Measurements from ENCODE around the gene SLC15A5.

DNA sequence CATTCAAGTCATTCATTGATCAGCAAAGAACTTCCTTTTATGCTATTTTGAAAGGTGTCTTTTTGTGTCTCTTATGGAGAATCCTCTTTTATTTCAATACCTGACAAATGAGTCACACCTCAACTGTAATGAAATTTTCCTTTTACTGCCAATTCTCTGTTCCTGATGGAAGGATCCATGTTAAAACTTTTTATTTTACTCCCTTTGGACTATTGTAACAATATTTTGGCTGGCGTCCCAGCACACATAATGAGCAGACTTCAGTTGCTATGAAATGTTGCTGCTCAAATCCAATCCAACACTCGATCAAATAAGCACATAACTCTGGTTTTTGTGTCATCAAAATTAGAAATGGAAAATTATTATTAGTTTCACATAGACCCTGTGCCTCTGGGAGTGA, 21.9 kb upstream of the SLC15A5 start:
- TF ChIP-seq ZNF610 (tag by site-specific recombination; IDR thresholded peaks at IDR 0.05; ENCODE audit: borderline replicate concordance): no peak
- TF ChIP-seq ZNF555 (tag by site-specific recombination; conservative IDR thresholded peaks at IDR 0.05): no peak
- TF ChIP-seq, protein P1, sequence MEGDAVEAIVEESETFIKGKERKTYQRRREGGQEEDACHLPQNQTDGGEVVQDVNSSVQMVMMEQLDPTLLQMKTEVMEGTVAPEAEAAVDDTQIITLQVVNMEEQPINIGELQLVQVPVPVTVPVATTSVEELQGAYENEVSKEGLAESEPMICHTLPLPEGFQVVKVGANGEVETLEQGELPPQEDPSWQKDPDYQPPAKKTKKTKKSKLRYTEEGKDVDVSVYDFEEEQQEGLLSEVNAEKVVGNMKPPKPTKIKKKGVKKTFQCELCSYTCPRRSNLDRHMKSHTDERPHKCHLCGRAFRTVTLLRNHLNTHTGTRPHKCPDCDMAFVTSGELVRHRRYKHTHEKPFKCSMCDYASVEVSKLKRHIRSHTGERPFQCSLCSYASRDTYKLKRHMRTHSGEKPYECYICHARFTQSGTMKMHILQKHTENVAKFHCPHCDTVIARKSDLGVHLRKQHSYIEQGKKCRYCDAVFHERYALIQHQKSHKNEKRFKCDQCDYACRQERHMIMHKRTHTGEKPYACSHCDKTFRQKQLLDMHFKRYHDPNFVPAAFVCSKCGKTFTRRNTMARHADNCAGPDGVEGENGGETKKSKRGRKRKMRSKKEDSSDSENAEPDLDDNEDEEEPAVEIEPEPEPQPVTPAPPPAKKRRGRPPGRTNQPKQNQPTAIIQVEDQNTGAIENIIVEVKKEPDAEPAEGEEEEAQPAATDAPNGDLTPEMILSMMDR (tag by site-specific recombination; IDR thresholded peaks at IDR 0.05): no peak
- TF ChIP-seq, protein P2, sequence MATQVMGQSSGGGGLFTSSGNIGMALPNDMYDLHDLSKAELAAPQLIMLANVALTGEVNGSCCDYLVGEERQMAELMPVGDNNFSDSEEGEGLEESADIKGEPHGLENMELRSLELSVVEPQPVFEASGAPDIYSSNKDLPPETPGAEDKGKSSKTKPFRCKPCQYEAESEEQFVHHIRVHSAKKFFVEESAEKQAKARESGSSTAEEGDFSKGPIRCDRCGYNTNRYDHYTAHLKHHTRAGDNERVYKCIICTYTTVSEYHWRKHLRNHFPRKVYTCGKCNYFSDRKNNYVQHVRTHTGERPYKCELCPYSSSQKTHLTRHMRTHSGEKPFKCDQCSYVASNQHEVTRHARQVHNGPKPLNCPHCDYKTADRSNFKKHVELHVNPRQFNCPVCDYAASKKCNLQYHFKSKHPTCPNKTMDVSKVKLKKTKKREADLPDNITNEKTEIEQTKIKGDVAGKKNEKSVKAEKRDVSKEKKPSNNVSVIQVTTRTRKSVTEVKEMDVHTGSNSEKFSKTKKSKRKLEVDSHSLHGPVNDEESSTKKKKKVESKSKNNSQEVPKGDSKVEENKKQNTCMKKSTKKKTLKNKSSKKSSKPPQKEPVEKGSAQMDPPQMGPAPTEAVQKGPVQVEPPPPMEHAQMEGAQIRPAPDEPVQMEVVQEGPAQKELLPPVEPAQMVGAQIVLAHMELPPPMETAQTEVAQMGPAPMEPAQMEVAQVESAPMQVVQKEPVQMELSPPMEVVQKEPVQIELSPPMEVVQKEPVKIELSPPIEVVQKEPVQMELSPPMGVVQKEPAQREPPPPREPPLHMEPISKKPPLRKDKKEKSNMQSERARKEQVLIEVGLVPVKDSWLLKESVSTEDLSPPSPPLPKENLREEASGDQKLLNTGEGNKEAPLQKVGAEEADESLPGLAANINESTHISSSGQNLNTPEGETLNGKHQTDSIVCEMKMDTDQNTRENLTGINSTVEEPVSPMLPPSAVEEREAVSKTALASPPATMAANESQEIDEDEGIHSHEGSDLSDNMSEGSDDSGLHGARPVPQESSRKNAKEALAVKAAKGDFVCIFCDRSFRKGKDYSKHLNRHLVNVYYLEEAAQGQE (tag by site-specific recombination; IDR thresholded peaks at IDR 0.05): no peak
- no peak for TF ChIP-seq SP7 (tag by site-specific recombination; IDR thresholded peaks at IDR 0.05)
